CD4-positive, alpha-beta memory T cell (primary cell): Measurements from ENCODE around the gene TBC1D19. TPM values are rescaled to one million over a fixed set of nuclear protein-coding genes. Genes with fewer than 3 reads are reported as not detected.
A peak's percentile ranks its signal among the peaks of the same experiment; 100 is the strongest.

Experiments
- CTCF ChIA-PET: fragments of 350-600 bp; sonication (Branson Sonifier 250); formaldehyde crosslinking; loops from one replicate; lab custom pipeline; 2021; ENCODE audit warnings: inconsistent platforms; ENCODE audit not compliant: partially characterized antibody; lab: Charles Lee
- POLR2A ChIA-PET: fragments of 350-600 bp; sonication (Branson Sonifier 250); formaldehyde crosslinking; loops from one replicate; lab custom pipeline; 2021; ENCODE audit not compliant: partially characterized antibody; lab: Charles Lee
- DNase-seq, 5 donors: peaks; one replicate each; pipeline versions ENCODE4 v3.0.0 to v3.0.0-alpha.2; 2020 to 2022; ENCODE audit warnings: mixed read lengths in 1 of 5
- H3K27ac ChIP-seq: one replicate; pipeline ENCODE4 v1.7.0; 2013; ENCODE audit warnings: low read depth, low read length
- H3K27me3 ChIP-seq: 2 replicates; pipeline ENCODE4 v1.7.0; 2013; ENCODE audit warnings: mild to moderate bottlenecking, low read length, moderate library complexity; ENCODE audit not compliant: insufficient read depth
- H3K36me3 ChIP-seq: 2 replicates; pipeline ENCODE4 v1.7.0; 2013; ENCODE audit warnings: mild to moderate bottlenecking, low read length, moderate library complexity; ENCODE audit not compliant: insufficient read depth
- H3K4me1 ChIP-seq: 2 replicates; pipeline ENCODE4 v1.7.0; 2013; ENCODE audit warnings: mild to moderate bottlenecking, low read length, moderate library complexity; ENCODE audit not compliant: insufficient read depth
- H3K4me3 ChIP-seq, 2 donors: one replicate each; pipeline ENCODE4 v1.7.0; 2013; ENCODE audit warnings: low read length in 2 of 2, mild to moderate bottlenecking in 1 of 2
- H3K9me3 ChIP-seq, 2 donors: one replicate each; pipeline ENCODE4 v1.7.0; 2013; ENCODE audit warnings: low read length in 2 of 2, control low read depth in 1 of 2; ENCODE audit not compliant: control insufficient read depth in 1 of 2
- H3K27ac Mint-ChIP-seq, 7 donors: one replicate each; pipeline ENCODE4 v1.8.0; 2020 to 2021; ENCODE audit warnings: mixed read lengths in 7 of 7, mild to moderate bottlenecking in 6 of 7, inconsistent platforms in 3 of 7, moderate library complexity in 3 of 7
- H3K27me3 Mint-ChIP-seq, 2 donors: one replicate each; pipeline ENCODE4 v1.8.0; 2020 to 2021; ENCODE audit warnings: mixed read lengths in 2 of 2
- H3K36me3 Mint-ChIP-seq, 2 donors: one replicate each; pipeline ENCODE4 v1.8.0; 2020 to 2021; ENCODE audit warnings: mixed read lengths in 2 of 2, inconsistent platforms in 1 of 2, mild to moderate bottlenecking in 1 of 2
- H3K4me1 Mint-ChIP-seq, 4 donors: one replicate each; pipeline ENCODE4 v1.8.0; 2020 to 2021; ENCODE audit warnings: mixed read lengths in 4 of 4, mild to moderate bottlenecking in 1 of 4
- H3K4me3 Mint-ChIP-seq, 8 donors: one replicate each; pipeline ENCODE4 v1.8.0; 2020 to 2021; ENCODE audit warnings: mixed read lengths in 8 of 8, mild to moderate bottlenecking in 7 of 8, moderate library complexity in 6 of 8, inconsistent platforms in 3 of 8
- H3K9me3 Mint-ChIP-seq, 8 donors: one replicate each; pipeline ENCODE4 v1.8.0; 2020 to 2021; ENCODE audit warnings: mixed read lengths in 8 of 8, mild to moderate bottlenecking in 5 of 8, inconsistent platforms in 3 of 8, moderate library complexity in 1 of 8
- intact Hi-C: fragments of 100-400 bp; cut with micrococcal nuclease; formaldehyde crosslinking; loops from one replicate; pipeline ENCODE4 v1.15.1; 2023
- polyA plus RNA-seq, 2 donors: library from polyadenylated mRNA; unstranded; fragments of 300-500 nt; fragmentation: Illumina TruSeq; gene quantifications; one replicate each; pipeline ENCODE4 v1.2.3, GENCODE V29; 2021
- total RNA-seq, 2 experiments: library from RNA; stranded (reverse); gene quantifications; one replicate each; pipeline ENCODE4 v1.2.3, GENCODE V29; 2021

The TBC1D19 gene
- total and polyA plus RNA-seq, 4 experiments from 2014 or later = 4.3 to 9.5 (median 6.3) TPM

- Histone ChIP-seq H3K27ac (no peak overlapping the region), H3K9me3 (no peaks in the 10 kb centered on the region), H3K4me1 (no peaks in the 10 kb centered on the region), H3K4me3 (no peak overlapping the region), H3K27me3 (no peaks in the 10 kb centered on the region), H3K36me3 (no peaks in the 10 kb centered on the region)
- H3K27ac Mint-ChIP-seq = no peak overlapping the region
- H3K36me3 Mint-ChIP-seq = peaks cover 18 to 42% of the 10 kb centered on the region in 2 donors
- intact Hi-C loops = no loop called here
- DNase-seq = no peak
- no peak overlapping the region for H3K4me3 Mint-ChIP-seq
- no peaks in the 10 kb centered on the region for H3K27me3 Mint-ChIP-seq
- peaks cover 0 to 2% (median 0%) of the 10 kb centered on the region in 4 donors for H3K4me1 Mint-ChIP-seq
- ChIA-PET POLR2A (no interaction called here), CTCF (interaction anchor here (1.2 kb wide), 1 partner anchor 13 kb away, joined by 3 read pairs; no protein-coding TSS in a partner anchor)
- peaks cover 0 to 12% (median 6%) of the 10 kb centered on the region in 8 donors for H3K9me3 Mint-ChIP-seq
Observed at GRCh38 chr4:26709246-26709645, 125.4 kb downstream of the TBC1D19 start.

GRCh38 chr4:26713563-26714151 is 129.8 kb downstream of the TBC1D19 start:
- peaks cover 6 to 14% of the 10 kb centered on the region in 2 donors for H3K36me3 Mint-ChIP-seq
- CTCF ChIA-PET = no interaction called here
- no peak overlapping the region for H3K4me3 Mint-ChIP-seq

GRCh38 chr4:26715636-26716242 is 131.9 kb downstream of the TBC1D19 start:
- H3K4me1 ChIP-seq = no peaks in the 10 kb centered on the region
- peaks cover 0 to 1% (median 0%) of the 10 kb centered on the region in 4 donors for H3K4me1 Mint-ChIP-seq
- CTCF ChIA-PET = no interaction called here

More at GRCh38 chr4:26713563-26714151, 129.8 kb downstream of the TBC1D19 start:
- H3K27ac Mint-ChIP-seq = no peak overlapping the region
- Histone ChIP-seq H3K27ac (no peak overlapping the region), H3K4me3 (no peak overlapping the region), H3K4me1 (no peaks in the 10 kb centered on the region), H3K36me3 (no peaks in the 10 kb centered on the region), H3K9me3 (no peaks in the 10 kb centered on the region), H3K27me3 (no peaks in the 10 kb centered on the region)
- POLR2A ChIA-PET = no interaction called here
- peaks cover 0 to 7% (median 2%) of the 10 kb centered on the region in 8 donors for H3K9me3 Mint-ChIP-seq
- intact Hi-C loops = no loop called here
- no peaks in the 10 kb centered on the region for H3K27me3 Mint-ChIP-seq
- DNase-seq = no peak
- peaks cover 0 to 2% (median under 1%) of the 10 kb centered on the region in 4 donors for H3K4me1 Mint-ChIP-seq

DNA sequence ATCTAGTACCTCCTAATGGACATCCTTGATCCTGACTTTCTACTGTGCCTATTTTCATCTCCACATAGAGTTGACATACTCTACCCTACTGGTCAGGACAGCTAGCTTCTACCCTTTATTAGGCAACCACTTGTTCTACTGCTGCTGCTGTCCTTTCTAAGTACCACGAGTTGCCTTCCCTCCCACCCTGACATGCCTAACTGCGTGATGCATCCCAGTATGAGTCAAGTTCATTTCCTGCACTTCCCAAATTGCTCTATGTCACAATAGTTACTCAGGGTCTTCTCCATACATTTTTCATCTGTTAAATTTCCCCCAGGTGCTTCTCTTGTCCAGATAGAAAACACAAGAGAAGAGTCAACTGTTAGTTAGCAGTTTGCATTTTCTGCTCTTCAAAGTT is 133.4 kb downstream of the TBC1D19 start:
- CTCF ChIA-PET = no interaction called here
- no peaks in the 10 kb centered on the region for H3K27me3 Mint-ChIP-seq
- intact Hi-C loops = no loop called here

More at GRCh38 chr4:26715636-26716242, 131.9 kb downstream of the TBC1D19 start:
- no peaks in the 10 kb centered on the region for H3K27me3 ChIP-seq
- H3K9me3 ChIP-seq = no peaks in the 10 kb centered on the region
- Mint-ChIP-seq H3K36me3 (peaks cover under 1 to 4% of the 10 kb centered on the region in 2 donors), H3K4me3 (no peak overlapping the region), H3K27ac (peak overlapping the region in 1 of 7 donors; percentile 1), H3K27me3 (no peaks in the 10 kb centered on the region), H3K9me3 (peaks cover 0 to under 1% (median 0%) of the 10 kb centered on the region in 8 donors)
- intact Hi-C loops = no loop called here
- DNase-seq = no peak
- POLR2A ChIA-PET = no interaction called here
- no peak overlapping the region for H3K27ac ChIP-seq
- no peak overlapping the region for H3K4me3 ChIP-seq
- no peaks in the 10 kb centered on the region for H3K36me3 ChIP-seq

GRCh38 chr4:26719954-26720552 is 136.2 kb downstream of the TBC1D19 start:
- no peaks in the 10 kb centered on the region for H3K36me3 ChIP-seq
- H3K4me1 ChIP-seq = no peaks in the 10 kb centered on the region
- no peaks in the 10 kb centered on the region for H3K27me3 ChIP-seq
- Mint-ChIP-seq H3K4me1 (peaks cover 0 to 5% (median 3%) of the 10 kb centered on the region in 4 donors), H3K4me3 (no peak overlapping the region), H3K36me3 (peaks cover 3 to 15% of the 10 kb centered on the region in 2 donors), H3K27me3 (no peaks in the 10 kb centered on the region), H3K27ac (no peak overlapping the region), H3K9me3 (no peaks in the 10 kb centered on the region)
- no peak overlapping the region for H3K27ac ChIP-seq
- H3K9me3 ChIP-seq = no peaks in the 10 kb centered on the region
- H3K4me3 ChIP-seq = no peak overlapping the region
- intact Hi-C loops = loop anchor here (1.0 to 2.0 kb wide), 3 partner anchors 261 to 732 kb away; no protein-coding TSS in a partner anchor
- POLR2A ChIA-PET = interaction anchor here (0.6 kb wide), 2 partner anchors 142 to 261 kb away, joined by 3 read pairs; no protein-coding TSS in a partner anchor
- CTCF ChIA-PET = interaction anchor here (1.4 to 5.0 kb wide), 2 partner anchors 260 to 390 kb away, joined by 3 to 29 read pairs; no protein-coding TSS in a partner anchor
- DNase-seq = no peak

More for the DNA sequence above, 133.4 kb downstream of the TBC1D19 start:
- no peak overlapping the region for H3K4me3 ChIP-seq
- no peak overlapping the region for H3K27ac Mint-ChIP-seq
- peaks cover 0 to 1% (median 0%) of the 10 kb centered on the region in 4 donors for H3K4me1 Mint-ChIP-seq
- H3K36me3 ChIP-seq = no peaks in the 10 kb centered on the region
- no peaks in the 10 kb centered on the region for H3K9me3 ChIP-seq
- H3K27ac ChIP-seq = no peak overlapping the region
- H3K36me3 Mint-ChIP-seq = peaks cover 0 to 4% of the 10 kb centered on the region in 2 donors
- H3K4me1 ChIP-seq = no peaks in the 10 kb centered on the region
- H3K27me3 ChIP-seq = no peaks in the 10 kb centered on the region
- DNase-seq = no peak
- H3K4me3 Mint-ChIP-seq = no peak overlapping the region
- POLR2A ChIA-PET = no interaction called here
- no peaks in the 10 kb centered on the region for H3K9me3 Mint-ChIP-seq

- H3K36me3 Mint-ChIP-seq = peaks cover 9 to 30% of the 10 kb centered on the region in 2 donors
- Histone ChIP-seq H3K27ac (no peak overlapping the region), H3K4me1 (no peaks in the 10 kb centered on the region), H3K36me3 (no peaks in the 10 kb centered on the region), H3K27me3 (no peaks in the 10 kb centered on the region), H3K9me3 (no peaks in the 10 kb centered on the region), H3K4me3 (no peak overlapping the region)
- H3K27me3 Mint-ChIP-seq = no peaks in the 10 kb centered on the region
- no peak overlapping the region for H3K4me3 Mint-ChIP-seq
- no peak for DNase-seq
- H3K27ac Mint-ChIP-seq = peak overlapping the region in 2 of 7 donors; percentile 25
- H3K4me1 Mint-ChIP-seq = peaks cover 0 to 5% (median 3%) of the 10 kb centered on the region in 4 donors
- ChIA-PET POLR2A (no interaction called here), CTCF (interaction anchor here (1.1 to 5.0 kb wide), 4 partner anchors 262 to 734 kb away, joined by 3 to 29 read pairs (median 5); no protein-coding TSS in a partner anchor)
- no peaks in the 10 kb centered on the region for H3K9me3 Mint-ChIP-seq
- intact Hi-C loops = loop anchor here (2.0 kb wide), 1 partner anchor 289 kb away; no protein-coding TSS in a partner anchor
Observed at GRCh38 chr4:26721685-26722084, 137.8 kb downstream of the TBC1D19 start.

DNA sequence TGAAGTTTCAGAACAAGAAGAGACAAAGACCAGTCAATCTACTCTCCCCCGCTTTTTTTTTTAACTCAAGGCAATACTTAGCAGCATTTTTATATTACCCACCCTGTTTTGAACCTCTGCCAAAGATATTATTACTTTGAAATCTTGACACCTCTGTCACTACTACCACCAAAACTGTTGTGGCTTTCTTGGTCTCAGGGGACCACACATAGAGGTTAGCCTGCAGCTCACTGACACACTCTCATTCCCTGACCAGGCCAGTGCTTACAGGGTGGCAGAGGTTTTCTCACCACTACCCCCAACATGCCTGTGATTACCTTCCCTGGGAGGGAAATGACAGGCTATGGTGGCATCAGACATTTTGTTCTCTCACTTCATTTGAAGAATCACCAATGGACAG is 139.3 kb downstream of the TBC1D19 start:
- H3K36me3 ChIP-seq = no peaks in the 10 kb centered on the region
- DNase-seq = peak in 2 of 5 donors; percentile 8 to 13
- intact Hi-C loops = no loop called here
- no peaks in the 10 kb centered on the region for H3K27me3 Mint-ChIP-seq
- H3K4me3 Mint-ChIP-seq = no peak overlapping the region
- H3K36me3 Mint-ChIP-seq = peaks cover 9 to 30% of the 10 kb centered on the region in 2 donors
- H3K27ac ChIP-seq = no peak overlapping the region
- H3K4me1 Mint-ChIP-seq = peaks cover 0 to 5% (median 2%) of the 10 kb centered on the region in 4 donors
- H3K4me3 ChIP-seq = no peak overlapping the region
- POLR2A ChIA-PET = interaction anchor here (0.6 kb wide), 1 partner anchor 862 kb away, joined by 3 read pairs; no protein-coding TSS in a partner anchor
- H3K9me3 Mint-ChIP-seq = no peaks in the 10 kb centered on the region
- H3K27me3 ChIP-seq = no peaks in the 10 kb centered on the region
- CTCF ChIA-PET = interaction anchor here (5.0 kb wide), 1 partner anchor 264 kb away, joined by 29 read pairs; no protein-coding TSS in a partner anchor
- no peaks in the 10 kb centered on the region for H3K9me3 ChIP-seq
- peak overlapping the region in 2 of 7 donors; percentile 30 to 32 for H3K27ac Mint-ChIP-seq
- H3K4me1 ChIP-seq = no peaks in the 10 kb centered on the region
